ENCODE measurements around the gene TNNI2. TPM values are rescaled to one million over a fixed set of nuclear protein-coding genes. Genes with fewer than 3 reads are reported as not detected.

TNNI2 gene
- total RNA-seq, 1 donor from 2014 or later = 1.1 TPM

DNA sequence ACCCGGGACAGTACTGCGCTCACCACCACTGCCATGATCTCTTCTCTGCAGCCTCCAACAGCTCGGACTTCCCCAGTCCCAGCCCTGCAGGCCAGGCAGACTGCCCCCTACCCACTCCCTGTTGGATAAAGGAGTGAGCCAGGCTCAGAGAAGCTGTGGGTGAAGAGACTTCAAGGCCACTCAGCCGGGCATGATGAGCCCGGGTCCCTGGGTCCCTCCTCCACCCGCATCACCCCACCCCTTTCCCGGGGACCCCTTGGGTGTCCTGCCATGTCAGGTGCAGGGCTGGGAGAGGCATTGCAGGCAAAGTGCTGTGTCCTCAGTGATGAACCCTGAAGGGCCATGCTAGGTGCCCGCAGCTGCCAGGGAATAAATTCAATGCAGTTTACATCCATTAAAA lies 28.6 kb downstream of the TNNI2 start:
- Mint-ChIP-seq H3K4me1 (ENCODE audit: unreplicated experiment) (peaks cover 84% of the 10 kb centered on the region), H3K9me3 (ENCODE audit: unreplicated experiment) (no peaks in the 10 kb centered on the region), H3K27me3 (ENCODE audit: unreplicated experiment) (no peaks in the 10 kb centered on the region), H3K4me3 (ENCODE audit: unreplicated experiment) (no peak overlapping the region), H3K36me3 (ENCODE audit: unreplicated experiment) (no peaks in the 10 kb centered on the region), H3K27ac (ENCODE audit: unreplicated experiment) (no peak overlapping the region)
- no peak for DNase-seq (ENCODE audit: extremely low spot score, unreplicated experiment)
- no peak for TF ChIP-seq CTCF (IDR thresholded peaks at IDR 0.05)

- Mint-ChIP-seq H3K4me1 (ENCODE audit: unreplicated experiment) (peaks cover 82% of the 10 kb centered on the region), H3K9me3 (ENCODE audit: unreplicated experiment) (no peaks in the 10 kb centered on the region), H3K27me3 (ENCODE audit: unreplicated experiment) (no peaks in the 10 kb centered on the region), H3K36me3 (ENCODE audit: unreplicated experiment) (no peaks in the 10 kb centered on the region), H3K4me3 (ENCODE audit: unreplicated experiment) (no peak overlapping the region), H3K27ac (ENCODE audit: unreplicated experiment) (peak overlapping the region; percentile 66)
- no peak for TF ChIP-seq CTCF (IDR thresholded peaks at IDR 0.05)
- DNase-seq (ENCODE audit: extremely low spot score, unreplicated experiment) = no peak
Observed at GRCh38 chr11:1868056-1868635, 29.4 kb downstream of the TNNI2 start.

- no peak for TF ChIP-seq CTCF (IDR thresholded peaks at IDR 0.05)
- H3K4me1 Mint-ChIP-seq (ENCODE audit: unreplicated experiment) = peaks cover 82% of the 10 kb centered on the region
Observed at GRCh38 chr11:1868636-1869291, 30.0 kb downstream of the TNNI2 start.

GRCh38 chr11:1869427-1870325 lies 30.9 kb downstream of the TNNI2 start:
- Mint-ChIP-seq H3K27ac (ENCODE audit: unreplicated experiment) (peak overlapping the region; percentile 66), H3K36me3 (ENCODE audit: unreplicated experiment) (no peaks in the 10 kb centered on the region), H3K4me3 (ENCODE audit: unreplicated experiment) (peak overlapping the region; percentile 71), H3K9me3 (ENCODE audit: unreplicated experiment) (no peaks in the 10 kb centered on the region), H3K27me3 (ENCODE audit: unreplicated experiment) (no peaks in the 10 kb centered on the region), H3K4me1 (ENCODE audit: unreplicated experiment) (peaks cover 76% of the 10 kb centered on the region)
- TF ChIP-seq CTCF (IDR thresholded peaks at IDR 0.05) = no peak
- DNase-seq (ENCODE audit: extremely low spot score, unreplicated experiment) = no peak

More at GRCh38 chr11:1868636-1869291, 30.0 kb downstream of the TNNI2 start:
- Mint-ChIP-seq H3K36me3 (ENCODE audit: unreplicated experiment) (no peaks in the 10 kb centered on the region), H3K27me3 (ENCODE audit: unreplicated experiment) (no peaks in the 10 kb centered on the region), H3K27ac (ENCODE audit: unreplicated experiment) (peak overlapping the region; percentile 66), H3K9me3 (ENCODE audit: unreplicated experiment) (no peaks in the 10 kb centered on the region), H3K4me3 (ENCODE audit: unreplicated experiment) (peak overlapping the region; percentile 71)
- DNase-seq (ENCODE audit: extremely low spot score, unreplicated experiment) = no peak

- H3K27ac Mint-ChIP-seq (ENCODE audit: unreplicated experiment) = peak overlapping the region; percentile 76
- TF ChIP-seq CTCF (IDR thresholded peaks at IDR 0.05) = no peak
- no peaks in the 10 kb centered on the region for H3K27me3 Mint-ChIP-seq (ENCODE audit: unreplicated experiment)
- peaks cover 75% of the 10 kb centered on the region for H3K4me1 Mint-ChIP-seq (ENCODE audit: unreplicated experiment)
- H3K4me3 Mint-ChIP-seq (ENCODE audit: unreplicated experiment) = peak overlapping the region; percentile 71
- DNase-seq (ENCODE audit: extremely low spot score, unreplicated experiment) = no peak
- H3K9me3 Mint-ChIP-seq (ENCODE audit: unreplicated experiment) = no peaks in the 10 kb centered on the region
- H3K36me3 Mint-ChIP-seq (ENCODE audit: unreplicated experiment) = no peaks in the 10 kb centered on the region
Observed at GRCh38 chr11:1870326-1870696, 31.5 kb downstream of the TNNI2 start.
